H1 (cell line): Measurements from ENCODE around the gene WFDC5. TPM values are rescaled to one million over a fixed set of nuclear protein-coding genes. Genes with fewer than 3 reads are reported as not detected.

ENCODE experiments used
- CEBPB ChIP-seq: IDR thresholded peaks from 2 replicates; pipeline ENCODE4 v1.6.1; 2012; ENCODE audit warnings: low read depth, low read length
- EZH2 ChIP-seq: fragments of 200-600 bp; sonication (generic); IDR thresholded peaks from 2 replicates; pipeline ENCODE4 v1.7.1; 2012; ENCODE audit warnings: low read depth, mild to moderate bottlenecking, moderate library complexity, low read length, inconsistent platforms; ENCODE audit not compliant: severe bottlenecking
- GTF2F1 ChIP-seq: IDR thresholded peaks from 2 replicates; pipeline ENCODE4 v1.6.1; 2012; ENCODE audit warnings: low read depth, low read length, improper control_type of control experiment, borderline replicate concordance
- HDAC2 ChIP-seq, 2 experiments: fragments of 300-600 bp in 1 of 2; sonication (generic) in 1 of 2; IDR thresholded peaks; 2 replicates each; pipeline ENCODE4 v1.6.1; 2011 to 2012; ENCODE audit warnings: low read depth in 2 of 2, low read length in 2 of 2, mild to moderate bottlenecking in 2 of 2, moderate library complexity in 2 of 2, borderline replicate concordance in 1 of 2, inconsistent platforms in 1 of 2
- HDAC6 ChIP-seq: IDR thresholded peaks from one replicate; pipeline ENCODE4 v1.7.1; 2012; ENCODE audit warnings: low read depth, mild to moderate bottlenecking, inconsistent platforms, low read length, moderate library complexity
- MAFK ChIP-seq: IDR thresholded peaks from 2 replicates; pipeline ENCODE4 v1.6.1; 2012; ENCODE audit warnings: low read depth, mild to moderate bottlenecking, improper control_type of control experiment, low read length
- POLR2AphosphoS5 ChIP-seq: IDR thresholded peaks from 2 replicates; pipeline ENCODE4 v1.6.1; 2011; ENCODE audit warnings: low read depth, low read length
- SIRT6 ChIP-seq: IDR thresholded peaks from one replicate; pipeline ENCODE4 v1.7.1; 2012; ENCODE audit warnings: low read length, inconsistent platforms
- polyA plus RNA-seq, 7 experiments: library from polyadenylated mRNA; depleted of rRNA in 3 of 7; stranded (reverse) in 5 of 7; unstranded in 2 of 7; fragments of >200 nt in 5 of 7; fragments of 200-250 nt in 2 of 7; gene quantifications; 1 replicate in 5 of 7; 2 replicates in 1 of 7; 4 replicates in 1 of 7; pipeline versions ENCODE4 v1.2.1 to v1.2.3, GENCODE V29; 2011 to 2013; ENCODE audit warnings: missing spikeins in 2 of 7, mixed read lengths in 2 of 7
- total RNA-seq: library from RNA; stranded (reverse); fragmentation: NEBNext Ultra II Directional; extraction: Animal tissue kit (Norgen Biotek cat#: 25700); gene quantifications from 2 replicates; pipeline ENCODE4 v1.2.1, GENCODE V29; 2021
- TF ChIP-seq, protein P1 (sequence below): fragments of 300-600 bp; sonication (generic); IDR thresholded peaks from 2 replicates; pipeline ENCODE4 v1.7.1; 2012; ENCODE audit warnings: low read length, moderate library complexity, mild to moderate bottlenecking, inconsistent platforms; ENCODE audit not compliant: insufficient replicate concordance
- TF ChIP-seq, protein P2 (sequence below): IDR thresholded peaks from 2 replicates; pipeline ENCODE4 v1.6.1; 2012; ENCODE audit warnings: inconsistent platforms

WFDC5 gene
- total and polyA plus RNA-seq, 2 of the 8 experiments (the other 6 are each of a cell fraction or from before 2014, with no cell fraction given), result not detected

DNA sequence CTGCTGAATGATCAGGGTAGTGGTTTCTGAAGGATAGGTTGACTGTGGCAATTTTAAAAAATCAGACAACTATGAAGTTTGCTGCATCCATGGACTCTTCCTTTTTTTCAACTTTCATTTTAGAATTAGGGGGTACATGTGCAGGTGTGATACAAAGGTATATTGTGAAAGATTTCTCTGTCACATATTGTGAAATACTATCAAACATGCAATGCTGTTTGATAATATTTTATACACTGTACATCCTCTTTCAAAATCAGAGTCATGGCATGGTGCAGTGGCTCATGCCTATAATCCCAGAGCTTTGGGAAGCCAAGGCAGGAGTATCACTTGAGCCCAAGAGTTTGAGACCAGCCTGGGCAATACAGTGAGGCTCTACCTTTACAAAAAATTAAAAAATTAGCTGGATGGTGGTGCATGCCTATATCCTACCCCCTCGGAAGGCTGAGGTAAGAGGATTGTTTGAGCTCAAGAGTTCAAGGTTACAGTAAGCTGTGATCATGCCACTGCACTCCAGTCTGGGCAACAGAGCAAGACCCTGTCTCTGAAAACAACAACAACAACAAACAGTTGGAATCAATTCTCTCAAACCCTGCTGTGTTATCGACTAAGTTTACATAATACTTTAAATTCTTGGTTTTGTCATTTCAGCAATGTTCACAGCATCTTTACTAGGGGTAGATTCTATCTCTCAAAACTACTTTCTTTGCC, 4.7 kb upstream of the WFDC5 start (continued):
- TF ChIP-seq, protein P1, sequence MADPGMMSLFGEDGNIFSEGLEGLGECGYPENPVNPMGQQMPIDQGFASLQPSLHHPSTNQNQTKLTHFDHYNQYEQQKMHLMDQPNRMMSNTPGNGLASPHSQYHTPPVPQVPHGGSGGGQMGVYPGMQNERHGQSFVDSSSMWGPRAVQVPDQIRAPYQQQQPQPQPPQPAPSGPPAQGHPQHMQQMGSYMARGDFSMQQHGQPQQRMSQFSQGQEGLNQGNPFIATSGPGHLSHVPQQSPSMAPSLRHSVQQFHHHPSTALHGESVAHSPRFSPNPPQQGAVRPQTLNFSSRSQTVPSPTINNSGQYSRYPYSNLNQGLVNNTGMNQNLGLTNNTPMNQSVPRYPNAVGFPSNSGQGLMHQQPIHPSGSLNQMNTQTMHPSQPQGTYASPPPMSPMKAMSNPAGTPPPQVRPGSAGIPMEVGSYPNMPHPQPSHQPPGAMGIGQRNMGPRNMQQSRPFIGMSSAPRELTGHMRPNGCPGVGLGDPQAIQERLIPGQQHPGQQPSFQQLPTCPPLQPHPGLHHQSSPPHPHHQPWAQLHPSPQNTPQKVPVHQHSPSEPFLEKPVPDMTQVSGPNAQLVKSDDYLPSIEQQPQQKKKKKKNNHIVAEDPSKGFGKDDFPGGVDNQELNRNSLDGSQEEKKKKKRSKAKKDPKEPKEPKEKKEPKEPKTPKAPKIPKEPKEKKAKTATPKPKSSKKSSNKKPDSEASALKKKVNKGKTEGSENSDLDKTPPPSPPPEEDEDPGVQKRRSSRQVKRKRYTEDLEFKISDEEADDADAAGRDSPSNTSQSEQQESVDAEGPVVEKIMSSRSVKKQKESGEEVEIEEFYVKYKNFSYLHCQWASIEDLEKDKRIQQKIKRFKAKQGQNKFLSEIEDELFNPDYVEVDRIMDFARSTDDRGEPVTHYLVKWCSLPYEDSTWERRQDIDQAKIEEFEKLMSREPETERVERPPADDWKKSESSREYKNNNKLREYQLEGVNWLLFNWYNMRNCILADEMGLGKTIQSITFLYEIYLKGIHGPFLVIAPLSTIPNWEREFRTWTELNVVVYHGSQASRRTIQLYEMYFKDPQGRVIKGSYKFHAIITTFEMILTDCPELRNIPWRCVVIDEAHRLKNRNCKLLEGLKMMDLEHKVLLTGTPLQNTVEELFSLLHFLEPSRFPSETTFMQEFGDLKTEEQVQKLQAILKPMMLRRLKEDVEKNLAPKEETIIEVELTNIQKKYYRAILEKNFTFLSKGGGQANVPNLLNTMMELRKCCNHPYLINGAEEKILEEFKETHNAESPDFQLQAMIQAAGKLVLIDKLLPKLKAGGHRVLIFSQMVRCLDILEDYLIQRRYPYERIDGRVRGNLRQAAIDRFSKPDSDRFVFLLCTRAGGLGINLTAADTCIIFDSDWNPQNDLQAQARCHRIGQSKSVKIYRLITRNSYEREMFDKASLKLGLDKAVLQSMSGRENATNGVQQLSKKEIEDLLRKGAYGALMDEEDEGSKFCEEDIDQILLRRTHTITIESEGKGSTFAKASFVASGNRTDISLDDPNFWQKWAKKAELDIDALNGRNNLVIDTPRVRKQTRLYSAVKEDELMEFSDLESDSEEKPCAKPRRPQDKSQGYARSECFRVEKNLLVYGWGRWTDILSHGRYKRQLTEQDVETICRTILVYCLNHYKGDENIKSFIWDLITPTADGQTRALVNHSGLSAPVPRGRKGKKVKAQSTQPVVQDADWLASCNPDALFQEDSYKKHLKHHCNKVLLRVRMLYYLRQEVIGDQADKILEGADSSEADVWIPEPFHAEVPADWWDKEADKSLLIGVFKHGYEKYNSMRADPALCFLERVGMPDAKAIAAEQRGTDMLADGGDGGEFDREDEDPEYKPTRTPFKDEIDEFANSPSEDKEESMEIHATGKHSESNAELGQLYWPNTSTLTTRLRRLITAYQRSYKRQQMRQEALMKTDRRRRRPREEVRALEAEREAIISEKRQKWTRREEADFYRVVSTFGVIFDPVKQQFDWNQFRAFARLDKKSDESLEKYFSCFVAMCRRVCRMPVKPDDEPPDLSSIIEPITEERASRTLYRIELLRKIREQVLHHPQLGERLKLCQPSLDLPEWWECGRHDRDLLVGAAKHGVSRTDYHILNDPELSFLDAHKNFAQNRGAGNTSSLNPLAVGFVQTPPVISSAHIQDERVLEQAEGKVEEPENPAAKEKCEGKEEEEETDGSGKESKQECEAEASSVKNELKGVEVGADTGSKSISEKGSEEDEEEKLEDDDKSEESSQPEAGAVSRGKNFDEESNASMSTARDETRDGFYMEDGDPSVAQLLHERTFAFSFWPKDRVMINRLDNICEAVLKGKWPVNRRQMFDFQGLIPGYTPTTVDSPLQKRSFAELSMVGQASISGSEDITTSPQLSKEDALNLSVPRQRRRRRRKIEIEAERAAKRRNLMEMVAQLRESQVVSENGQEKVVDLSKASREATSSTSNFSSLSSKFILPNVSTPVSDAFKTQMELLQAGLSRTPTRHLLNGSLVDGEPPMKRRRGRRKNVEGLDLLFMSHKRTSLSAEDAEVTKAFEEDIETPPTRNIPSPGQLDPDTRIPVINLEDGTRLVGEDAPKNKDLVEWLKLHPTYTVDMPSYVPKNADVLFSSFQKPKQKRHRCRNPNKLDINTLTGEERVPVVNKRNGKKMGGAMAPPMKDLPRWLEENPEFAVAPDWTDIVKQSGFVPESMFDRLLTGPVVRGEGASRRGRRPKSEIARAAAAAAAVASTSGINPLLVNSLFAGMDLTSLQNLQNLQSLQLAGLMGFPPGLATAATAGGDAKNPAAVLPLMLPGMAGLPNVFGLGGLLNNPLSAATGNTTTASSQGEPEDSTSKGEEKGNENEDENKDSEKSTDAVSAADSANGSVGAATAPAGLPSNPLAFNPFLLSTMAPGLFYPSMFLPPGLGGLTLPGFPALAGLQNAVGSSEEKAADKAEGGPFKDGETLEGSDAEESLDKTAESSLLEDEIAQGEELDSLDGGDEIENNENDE, result no peak
- TF ChIP-seq, protein P2, sequence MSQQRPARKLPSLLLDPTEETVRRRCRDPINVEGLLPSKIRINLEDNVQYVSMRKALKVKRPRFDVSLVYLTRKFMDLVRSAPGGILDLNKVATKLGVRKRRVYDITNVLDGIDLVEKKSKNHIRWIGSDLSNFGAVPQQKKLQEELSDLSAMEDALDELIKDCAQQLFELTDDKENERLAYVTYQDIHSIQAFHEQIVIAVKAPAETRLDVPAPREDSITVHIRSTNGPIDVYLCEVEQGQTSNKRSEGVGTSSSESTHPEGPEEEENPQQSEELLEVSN, result no peak
- no peak for TF ChIP-seq HDAC6
- TF ChIP-seq CEBPB, result no peak
- no peak for TF ChIP-seq SIRT6
- no peak for TF ChIP-seq MAFK
- TF ChIP-seq POLR2AphosphoS5, result no peak
- TF ChIP-seq HDAC2 (IDR thresholded peaks at IDR 0.05; ENCODE audit: borderline replicate concordance in 1 of 2, low read depth in 2 of 2, low read length in 2 of 2), result no peak
- TF ChIP-seq GTF2F1, result no peak
- no peak for TF ChIP-seq EZH2
